Stimulated activated CD8-positive, alpha-beta memory T cell treated with anti-CD3 and anti-CD28 coated beads, Interleukin-4, amount 100 ng/mL, for 48 hours (primary cell): ENCODE measurements around the gene MTR.

Experiments used
- DNase-seq: peaks from one replicate; pipeline ENCODE4 v3.0.0-alpha.2; 2020

Gene MTR

GRCh38 chr1:236795035-236795756 is at the start of gene MTR:
TSS of gene MTR (plus strand) at chr1:236795292. CDS start at chr1:236795704, 412 bp downstream.
- DNase-seq, result peak; percentile 97

- DNase-seq, result no peak
Measured at GRCh38 chr1:236746785-236747184, 48.3 kb upstream of the MTR start.

GRCh38 chr1:236747311-236747985 is 47.6 kb upstream of the MTR start:
- no peak for DNase-seq

- no peak for DNase-seq
Measured at GRCh38 chr1:236748268-236748870, 46.7 kb upstream of the MTR start.

GRCh38 chr1:236750928-236751327 is 44.2 kb upstream of the MTR start:
- no peak for DNase-seq

GRCh38 chr1:236751385-236751784 is 43.7 kb upstream of the MTR start:
- no peak for DNase-seq

GRCh38 chr1:236751935-236752334 is 43.2 kb upstream of the MTR start:
- no peak for DNase-seq

GRCh38 chr1:236753516-236753915 is 41.6 kb upstream of the MTR start:
- no peak for DNase-seq

GRCh38 chr1:236753964-236754363 is 41.1 kb upstream of the MTR start:
- DNase-seq, result no peak

GRCh38 chr1:236754525-236755210 is 40.4 kb upstream of the MTR start:
- no peak for DNase-seq

GRCh38 chr1:236757640-236758039 is 37.5 kb upstream of the MTR start:
- DNase-seq, result no peak

- no peak for DNase-seq
Measured at GRCh38 chr1:236759252-236759859, 35.7 kb upstream of the MTR start.

GRCh38 chr1:236760480-236760879 is 34.6 kb upstream of the MTR start:
- DNase-seq, result no peak

- no peak for DNase-seq
Measured at GRCh38 chr1:236760986-236761385, 34.1 kb upstream of the MTR start.

GRCh38 chr1:236761397-236762132 is 33.5 kb upstream of the MTR start:
- no peak for DNase-seq

- no peak for DNase-seq
Measured at GRCh38 chr1:236762410-236762809, 32.7 kb upstream of the MTR start.

- no peak for DNase-seq
Measured at GRCh38 chr1:236765831-236766230, 29.3 kb upstream of the MTR start.

- DNase-seq, result no peak
Measured at GRCh38 chr1:236766506-236766905, 28.6 kb upstream of the MTR start.

- no peak for DNase-seq
Measured at GRCh38 chr1:236767276-236767675, 27.8 kb upstream of the MTR start.

GRCh38 chr1:236768601-236769000 is 26.5 kb upstream of the MTR start:
- DNase-seq, result no peak

GRCh38 chr1:236773919-236774318 is 21.2 kb upstream of the MTR start:
- DNase-seq, result no peak

GRCh38 chr1:236774926-236775325 is 20.2 kb upstream of the MTR start:
- DNase-seq, result no peak
